ENCODE measurements around the gene PDCD7.

Gene PDCD7

DNA sequence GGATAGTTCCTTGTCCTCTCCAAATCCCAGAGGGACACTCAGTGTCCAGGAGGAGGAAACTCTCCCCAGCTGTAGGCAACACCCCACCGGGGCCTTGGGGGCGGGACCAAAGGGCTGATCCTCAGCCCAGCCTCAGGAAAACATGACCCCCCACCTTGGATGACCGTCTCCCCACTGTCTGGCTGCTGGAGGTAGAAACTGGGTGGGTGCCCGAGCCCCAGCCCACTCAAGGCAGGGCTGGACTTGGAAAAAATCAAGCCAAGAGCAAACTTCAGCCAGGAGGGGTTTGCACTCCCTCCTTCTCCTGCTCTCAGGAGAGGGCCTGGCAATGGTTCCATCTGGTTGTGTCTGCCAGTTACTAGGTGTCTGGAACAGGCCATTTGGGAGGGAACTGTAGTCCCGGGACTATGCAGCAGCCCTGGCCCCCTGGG lies 62.2 kb downstream of the PDCD7 start:
- DNase-seq = no peak

DNA sequence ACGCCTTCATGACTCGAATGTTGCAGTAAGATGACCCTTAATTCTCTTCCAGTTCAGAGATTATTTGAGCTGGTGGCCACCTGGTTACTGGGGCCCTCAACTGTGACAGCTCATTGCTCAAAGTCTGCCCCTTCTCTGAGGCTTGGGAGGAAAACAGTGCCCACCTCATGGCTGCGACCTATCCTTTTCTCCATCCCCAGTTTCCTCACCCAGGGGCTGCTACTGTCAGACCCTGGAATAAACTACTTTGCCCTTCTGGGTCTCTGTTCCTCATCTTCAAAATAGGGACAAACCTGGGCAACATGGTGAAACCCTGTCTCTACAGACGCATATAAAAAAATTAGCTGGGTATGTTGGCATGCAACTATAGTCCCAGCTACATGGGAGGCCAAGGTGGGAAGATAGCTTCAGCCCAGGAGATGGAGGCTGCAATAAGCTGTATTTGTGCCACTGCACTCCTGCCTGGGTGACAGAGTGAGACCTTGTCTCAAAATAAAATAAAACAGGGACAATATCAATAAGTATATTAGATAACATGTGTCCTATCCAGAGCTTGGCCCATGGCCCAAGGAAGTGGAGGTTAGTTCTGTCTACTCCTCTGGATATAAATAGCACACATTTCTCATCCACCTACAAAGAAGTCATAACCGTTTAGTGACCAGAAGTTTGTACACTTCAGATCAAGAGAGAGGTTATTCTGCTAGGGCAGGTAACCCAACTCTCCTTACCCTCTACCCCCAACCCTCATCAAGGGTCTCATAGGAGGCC lies 63.6 kb downstream of the PDCD7 start:
- DNase-seq = no peak

DNA sequence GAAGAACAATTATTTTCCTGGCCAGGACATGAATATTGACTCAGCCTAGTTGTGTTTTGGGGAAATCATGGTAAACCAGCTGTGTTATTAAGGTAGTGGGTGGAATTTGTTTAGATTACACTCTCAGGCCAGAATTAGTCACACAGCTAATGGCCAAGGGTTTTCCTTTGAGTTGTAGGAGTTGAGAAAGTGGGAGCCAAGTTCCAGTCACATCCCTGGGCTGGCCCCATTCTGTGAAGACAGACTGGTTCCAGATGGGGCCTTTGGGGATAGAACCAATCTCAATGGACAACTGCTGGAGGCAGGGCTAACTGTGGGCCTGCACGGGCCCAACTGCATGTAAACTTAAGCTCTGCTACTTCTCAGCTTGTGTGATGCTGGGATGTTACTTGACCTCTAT lies 64.4 kb downstream of the PDCD7 start:
- DNase-seq = no peak

DNA sequence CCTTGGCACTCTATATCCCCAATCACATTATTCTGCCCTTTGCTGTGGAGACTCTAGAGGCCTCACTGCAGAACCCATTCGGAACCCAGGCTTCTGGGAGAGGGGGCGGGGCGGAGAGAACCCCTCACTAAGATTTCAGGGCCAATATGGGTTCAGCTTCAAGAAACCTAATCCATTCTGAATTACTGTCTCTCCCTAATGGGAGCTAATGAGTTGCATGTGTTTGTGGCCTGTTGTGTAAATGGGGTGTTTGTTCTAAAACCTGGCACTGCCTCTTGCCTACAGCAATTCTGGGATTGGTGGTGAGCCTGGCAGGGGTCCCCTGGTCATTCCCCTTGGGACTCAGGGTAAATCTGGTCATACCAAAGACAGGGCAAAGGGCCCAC lies 65.2 kb downstream of the PDCD7 start:
- DNase-seq = no peak

DNA sequence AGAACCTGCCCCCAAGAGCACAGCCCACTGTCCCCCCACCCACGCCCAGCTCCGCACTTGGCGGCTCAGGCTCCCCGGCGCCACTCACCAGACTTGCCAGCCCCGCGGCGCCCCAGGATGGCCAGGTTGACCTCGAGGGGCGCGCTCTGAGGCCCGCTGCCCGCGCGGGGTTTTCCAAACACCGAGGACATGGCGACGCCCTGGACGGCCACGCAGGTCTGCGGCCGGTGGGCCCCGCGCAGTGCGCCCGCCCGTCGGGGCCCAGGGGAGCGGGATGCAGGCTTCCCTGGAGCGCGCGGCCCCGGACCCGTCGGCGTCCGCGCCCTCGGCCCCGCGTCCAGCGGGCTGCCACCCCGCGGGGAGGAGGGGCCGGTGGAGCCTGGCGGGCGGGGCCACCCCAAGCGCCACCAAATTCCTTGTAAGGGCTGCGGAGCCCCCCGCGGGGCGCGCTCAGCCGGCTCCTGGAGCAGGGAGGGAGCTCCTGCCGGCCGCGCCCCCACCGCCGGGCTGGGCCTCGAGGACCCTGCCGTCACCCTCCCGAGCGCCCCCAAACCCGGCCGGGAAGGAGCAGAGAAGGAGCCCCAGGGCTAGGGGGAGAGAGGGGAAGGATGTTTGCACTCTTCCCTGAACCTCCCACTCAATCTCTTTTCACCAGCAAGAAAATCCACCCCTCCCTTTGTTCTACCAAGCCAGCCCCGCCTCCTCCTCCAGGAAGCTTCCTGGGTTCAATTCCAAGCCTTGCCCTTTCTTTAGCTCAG lies 65.8 kb downstream of the PDCD7 start, which contains the start of gene RASL12:
Gene RASL12 (minus strand): TSS at position 347 of the 758 bp plus-strand sequence. CDS start 156 bp downstream, at position 191.
- no peak for DNase-seq
